GM12864 (cell line): ENCODE data around the gene RAPGEF4.

Experiments used
- DNase-seq: peaks from one replicate; pipeline ENCODE4 v3.0.0-alpha.2; 2011; ENCODE audit warnings: low read depth
- H3K4me3 ChIP-seq: 2 replicates; pipeline ENCODE4 v1.5.1; 2011; ENCODE audit warnings: mild to moderate bottlenecking, low read depth, low read length, control low read depth
- CTCF ChIP-seq: IDR thresholded peaks from 2 replicates; pipeline ENCODE4 v1.5.1; 2011; ENCODE audit warnings: low read depth, mild to moderate bottlenecking, moderate library complexity, low read length, control low read depth, inconsistent platforms; ENCODE audit errors: missing control alignments

Gene RAPGEF4

GRCh38 chr2:172931918-172932520, 196.4 kb downstream of the RAPGEF4 start:
- TF ChIP-seq CTCF: peak; percentile 67
- no peak overlapping the region for H3K4me3 ChIP-seq
- DNase-seq: peak; percentile 24

DNA sequence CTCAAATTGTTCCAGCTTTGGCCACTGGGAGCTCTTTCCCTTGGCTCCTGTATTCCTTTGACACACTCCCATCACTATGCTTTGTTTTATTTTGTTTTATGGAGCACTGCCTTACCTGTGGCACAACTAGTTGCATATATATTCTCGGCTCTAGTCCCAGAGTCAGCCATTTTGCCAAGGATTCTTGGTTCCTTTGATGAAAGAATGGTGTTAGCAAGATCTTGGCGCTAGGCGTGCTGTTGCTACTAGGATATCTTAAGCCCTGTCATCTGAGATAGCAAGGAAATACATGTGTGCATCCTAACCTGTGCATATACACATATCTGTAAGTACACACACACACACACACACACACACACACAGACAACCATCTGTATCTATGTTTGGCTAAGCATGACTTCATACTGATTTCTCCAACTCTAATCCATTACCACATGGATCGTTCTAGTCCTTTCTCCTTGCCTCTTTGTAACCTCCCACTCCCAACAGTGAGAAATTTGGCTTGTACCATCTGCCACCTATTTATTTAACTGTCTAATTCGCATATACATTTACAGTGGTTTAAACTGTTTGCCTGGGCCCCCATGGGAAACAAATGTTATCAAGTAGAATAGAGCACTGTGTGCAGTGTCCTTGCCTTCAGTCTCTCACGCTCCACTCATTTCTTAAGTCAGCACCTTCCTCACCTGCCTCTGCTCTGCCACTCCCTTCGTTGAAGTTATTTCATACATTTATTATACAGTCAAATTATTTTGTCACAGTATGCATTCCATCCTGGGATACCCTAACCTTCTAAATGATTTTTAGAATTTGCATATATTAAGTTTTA, 202.5 kb downstream of the RAPGEF4 start:
- no peak for TF ChIP-seq CTCF
- no peak for DNase-seq
- H3K4me3 ChIP-seq: no peak overlapping the region

DNA sequence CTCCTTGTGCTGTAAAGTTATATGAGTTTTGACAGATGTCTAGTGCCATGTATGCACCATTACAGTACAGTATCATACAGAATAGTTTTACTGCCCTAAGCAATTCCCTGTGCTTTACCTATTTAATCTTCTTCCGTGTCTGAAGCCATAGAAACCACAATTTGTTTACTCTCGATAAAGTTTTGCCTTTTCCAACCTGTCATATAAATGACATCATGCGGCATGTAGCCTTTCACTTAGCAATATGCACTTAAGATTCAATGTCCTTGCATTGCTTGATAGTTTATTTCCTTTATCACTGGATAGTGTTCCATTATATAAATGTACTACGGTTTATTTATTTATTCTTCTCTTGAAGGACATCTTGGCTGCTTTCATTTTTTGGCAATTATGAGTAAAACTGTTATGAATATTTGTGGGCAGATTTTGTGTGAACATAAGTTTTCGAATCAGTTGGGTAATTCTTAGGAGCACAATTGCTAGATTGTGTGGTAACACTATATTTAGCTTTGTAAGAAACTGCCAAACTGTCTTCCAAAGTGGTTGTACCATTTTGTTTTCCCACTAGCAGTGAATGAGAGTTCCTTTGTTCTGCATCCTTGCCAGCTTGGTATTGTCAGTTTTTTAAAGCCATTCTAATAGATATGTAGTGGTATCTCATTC, 203.2 kb downstream of the RAPGEF4 start:
- no peak overlapping the region for H3K4me3 ChIP-seq
- no peak for DNase-seq
- no peak for TF ChIP-seq CTCF

DNA sequence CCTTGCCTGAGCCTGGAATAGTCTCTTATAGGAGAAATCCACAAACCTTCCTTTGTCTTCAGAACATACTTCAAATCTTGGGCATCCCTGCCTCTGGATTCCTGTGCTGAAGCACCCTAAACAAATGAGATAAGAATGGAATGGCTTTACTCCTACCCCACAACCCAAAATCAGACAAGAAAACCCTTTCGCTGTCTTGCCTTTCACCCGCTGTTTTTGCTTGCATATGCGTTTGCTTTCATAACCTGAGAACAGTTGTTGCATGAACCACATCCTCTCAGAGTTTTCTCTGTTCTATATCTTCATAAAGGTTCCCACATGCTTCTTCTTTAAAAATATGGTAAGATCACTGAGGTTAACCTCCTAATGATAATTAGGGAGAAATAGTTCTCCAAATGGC, 207.9 kb downstream of the RAPGEF4 start:
- DNase-seq: no peak
- TF ChIP-seq CTCF: no peak
- H3K4me3 ChIP-seq: no peak overlapping the region

DNA sequence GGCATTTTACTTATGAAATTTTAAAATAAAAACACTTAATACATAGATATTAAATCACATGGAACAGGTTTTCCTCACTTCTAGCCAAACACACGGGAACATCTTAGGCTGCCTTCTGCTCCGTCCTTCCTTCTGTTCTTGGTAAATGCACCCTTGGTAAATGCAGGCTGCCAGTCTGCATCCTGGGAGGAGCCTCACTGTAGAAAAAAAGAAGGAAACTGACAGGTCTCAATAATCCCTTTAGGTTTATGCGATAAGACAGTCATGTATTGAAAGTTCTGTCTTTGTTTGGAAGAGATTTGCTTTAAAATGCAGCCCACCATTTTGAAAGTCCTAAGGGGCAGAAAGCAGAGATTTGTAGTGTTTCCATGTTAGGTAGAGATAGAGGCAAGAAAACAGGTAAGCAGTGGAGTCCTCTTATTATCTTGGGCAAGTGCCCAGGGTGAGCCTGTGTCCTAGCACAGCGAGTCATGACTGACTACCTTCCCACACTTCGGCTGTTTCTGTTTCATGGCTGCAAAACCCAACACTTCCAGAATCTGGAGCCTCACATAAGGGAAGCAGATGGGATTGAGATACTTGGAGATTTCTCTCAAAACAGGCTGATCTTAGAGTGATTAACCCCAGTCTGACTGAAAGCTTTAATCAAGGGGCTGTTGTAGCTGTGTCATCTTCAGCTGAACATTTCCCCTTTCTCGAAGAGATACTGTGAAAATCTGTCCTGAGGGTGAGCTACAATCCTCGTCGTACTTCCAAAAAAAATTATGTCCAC, 208.6 kb downstream of the RAPGEF4 start:
- no peak for TF ChIP-seq CTCF
- no peak for DNase-seq
- H3K4me3 ChIP-seq: no peak overlapping the region

- no peak for DNase-seq
Measured at GRCh38 chr2:172944794-172945509, 209.3 kb downstream of the RAPGEF4 start.

More at GRCh38 chr2:172944794-172945509, 209.3 kb downstream of the RAPGEF4 start:
- TF ChIP-seq CTCF: no peak
- no peak overlapping the region for H3K4me3 ChIP-seq
